Adrenal gland (tissue), 12 donors: Measurements from ENCODE around the gene CPM. TPM values are rescaled to one million over a fixed set of nuclear protein-coding genes. Genes with fewer than 3 reads are reported as not detected.

Source experiments
- DNase-seq, 7 donors: peaks; one replicate each; pipeline ENCODE4 v3.0.0-alpha.2; 2019 to 2020
- H3K27ac ChIP-seq, 5 donors: fragments of 200-600 bp; sonication (generic) in 4 of 5; 1 replicate in 3 of 5; 2 replicates in 2 of 5; pipeline versions ENCODE4 v1.5.1 to v1.8.0; 2016 to 2020; ENCODE audit warnings: mild to moderate bottlenecking in 1 of 5
- H3K27me3 ChIP-seq: fragments of 200-600 bp; 2 replicates; pipeline ENCODE4 v1.8.0; 2021
- H3K36me3 ChIP-seq, 2 donors: fragments of 200-600 bp; replicated peaks in 1 of 2; 1 replicate in 1 of 2; 2 replicates in 1 of 2; pipeline versions ENCODE4 v1.5.1 to v1.8.0; 2018 to 2022
- H3K4me1 ChIP-seq, 2 donors: fragments of 200-600 bp; replicated peaks in 1 of 2; 1 replicate in 1 of 2; 2 replicates in 1 of 2; pipeline versions ENCODE4 v1.5.1 to v1.8.0; 2018 to 2021
- H3K4me3 ChIP-seq, 4 donors: fragments of 200-600 bp; sonication (generic) in 3 of 4; one replicate each; pipeline ENCODE4 v1.5.1; 2016 to 2018
- H3K9me3 ChIP-seq, 3 donors: fragments of 200-600 bp; sonication (generic) in 1 of 3; replicated peaks in 1 of 3; 1 replicate in 2 of 3; 2 replicates in 1 of 3; pipeline versions ENCODE4 v1.5.1 to v1.8.0; 2016 to 2021
- POLR2A ChIP-seq, 2 donors: fragments of 450-650 bp; IDR thresholded peaks; one replicate each; pipeline ENCODE4 v1.6.1; 2017; ENCODE audit warnings: antibody characterized with exemption in 2 of 2, mild to moderate bottlenecking in 2 of 2, moderate library complexity in 1 of 2
- WGBS, 4 donors: extraction: QIAGEN DNeasy Blood & Tissue Kit in 2 of 4; methylation state at CpG; one replicate each; pipeline versions ENCODE4 v1.1.5 to v1.1.7; 2013 to 2017; 5-methylcytosine and 5-hydroxymethylcytosine counted together
- intact Hi-C, 2 donors: fragments of 100-400 bp; cut with DNase I; formaldehyde crosslinking; loops; one replicate each; pipeline versions ENCODE4 v1.14.1 to v1.15.0; 2022 to 2023
- polyA plus RNA-seq, 3 donors: library from polyadenylated mRNA; stranded (reverse); fragments of 200-250 nt in 2 of 3; fragments of 350-450 nt in 1 of 3; fragmentation: Illumina TruSeq in 1 of 3; extraction: RNeasy Lipid Tissue Mini Kit (QIAGEN cat#74804) in 1 of 3; gene quantifications; one replicate each; pipeline ENCODE4 v1.2.3, GENCODE V29; 2013 to 2014
- total RNA-seq, 9 donors: library from RNA; depleted of rRNA in 4 of 9; stranded (reverse); fragments of >200 nt in 4 of 9; fragments of 120-200 nt in 1 of 9; fragmentation: NEBNext Ultra II Directional in 1 of 9; extraction: Animal tissue kit (Norgen Biotek cat#: 25700) in 1 of 9; gene quantifications; one replicate each; pipeline versions ENCODE4 v1.1.0 to v1.2.4, GENCODE V29; 2013 to 2023
- TF ChIP-seq, protein P1 (sequence below), 6 experiments: fragments of 450-650 bp in 4 of 6; fragments of 200-600 bp in 2 of 6; sonication (generic) in 1 of 6; IDR thresholded peaks; 1 replicate in 5 of 6; 2 replicates in 1 of 6; pipeline versions ENCODE4 v1.5.1 to v1.8.0; 2016 to 2021; ENCODE audit warnings: antibody characterized with exemption in 6 of 6, mild to moderate bottlenecking in 2 of 6, moderate library complexity in 1 of 6
- donor health status: healthy with polysubstance abuse.
- donor health status: Bipolar disorder and iron deficiency.
- donor health status: DM: yes; HTN: yes; CAD: no.
- donor health status: DM: no; HTN: no; CAD: no.
- donor health status: DM: no; HTN: no; CAD: no.
- donor health status: DM: yes; HTN: yes; CAD: no.

The CPM gene
- total and polyA plus RNA-seq, 12 donors = 10.8 to 170 (median 53.5) TPM

DNA sequence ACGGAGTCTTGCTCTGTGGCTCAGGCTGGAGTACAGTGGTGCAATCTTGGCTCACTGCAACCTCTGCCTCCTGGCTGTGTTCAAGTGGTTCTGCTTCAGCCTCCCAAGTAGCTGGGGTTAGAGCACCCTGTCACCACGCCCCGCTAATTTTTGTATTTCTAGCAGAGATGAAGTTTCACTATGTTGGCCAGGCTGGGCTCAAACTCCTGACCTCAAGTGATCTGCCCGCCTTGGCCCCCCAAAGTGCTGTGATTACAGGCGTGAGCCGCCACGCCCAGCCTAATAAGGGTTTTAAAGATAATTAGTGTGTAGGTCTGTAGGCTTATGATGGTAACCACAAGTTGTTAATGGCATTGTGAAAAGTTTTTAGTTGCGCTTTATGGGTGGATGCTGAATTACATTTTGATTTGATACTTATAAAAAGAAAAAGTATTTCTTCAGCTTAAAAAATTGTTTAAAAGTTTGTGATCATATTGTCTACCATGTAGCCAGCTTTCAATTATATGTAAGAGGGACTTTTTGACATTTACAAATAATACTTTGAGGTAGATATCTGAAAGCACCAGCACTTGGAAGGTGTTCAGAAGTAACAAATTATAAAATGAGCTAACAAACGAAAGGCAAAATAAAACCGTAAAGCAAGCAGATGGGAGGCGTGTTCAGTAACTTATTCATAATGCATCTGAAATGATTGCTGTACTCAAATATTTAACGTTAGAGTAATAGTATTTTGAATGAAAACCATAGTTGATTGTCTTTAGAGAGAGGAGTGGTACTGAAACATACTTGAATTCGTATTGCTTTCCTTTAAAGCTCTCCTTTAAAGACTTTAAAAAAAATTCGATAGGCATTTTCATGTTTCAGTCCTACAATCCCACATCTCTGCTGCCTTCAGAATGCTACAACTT is 87.9 kb downstream of the CPM start:
- intact Hi-C loops = no loop called here
- no peak for TF ChIP-seq POLR2A (IDR thresholded peaks at IDR 0.05)
- TF ChIP-seq, protein P1, sequence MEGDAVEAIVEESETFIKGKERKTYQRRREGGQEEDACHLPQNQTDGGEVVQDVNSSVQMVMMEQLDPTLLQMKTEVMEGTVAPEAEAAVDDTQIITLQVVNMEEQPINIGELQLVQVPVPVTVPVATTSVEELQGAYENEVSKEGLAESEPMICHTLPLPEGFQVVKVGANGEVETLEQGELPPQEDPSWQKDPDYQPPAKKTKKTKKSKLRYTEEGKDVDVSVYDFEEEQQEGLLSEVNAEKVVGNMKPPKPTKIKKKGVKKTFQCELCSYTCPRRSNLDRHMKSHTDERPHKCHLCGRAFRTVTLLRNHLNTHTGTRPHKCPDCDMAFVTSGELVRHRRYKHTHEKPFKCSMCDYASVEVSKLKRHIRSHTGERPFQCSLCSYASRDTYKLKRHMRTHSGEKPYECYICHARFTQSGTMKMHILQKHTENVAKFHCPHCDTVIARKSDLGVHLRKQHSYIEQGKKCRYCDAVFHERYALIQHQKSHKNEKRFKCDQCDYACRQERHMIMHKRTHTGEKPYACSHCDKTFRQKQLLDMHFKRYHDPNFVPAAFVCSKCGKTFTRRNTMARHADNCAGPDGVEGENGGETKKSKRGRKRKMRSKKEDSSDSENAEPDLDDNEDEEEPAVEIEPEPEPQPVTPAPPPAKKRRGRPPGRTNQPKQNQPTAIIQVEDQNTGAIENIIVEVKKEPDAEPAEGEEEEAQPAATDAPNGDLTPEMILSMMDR (IDR thresholded peaks at IDR 0.05) = no peak
- H3K9me3 ChIP-seq = no peaks in the 10 kb centered on the region
- WGBS, 4 donors = 91 to 94% (median 93%) methylated on average over 14 of the region's 14 CpGs
- no peaks in the 10 kb centered on the region for H3K4me1 ChIP-seq
- no peak overlapping the region for H3K27ac ChIP-seq
- DNase-seq = no peak
- H3K4me3 ChIP-seq = no peak overlapping the region
- H3K27me3 ChIP-seq = no peaks in the 10 kb centered on the region
- H3K36me3 ChIP-seq = peaks cover 0 to 29% of the 10 kb centered on the region in 2 donors

DNA sequence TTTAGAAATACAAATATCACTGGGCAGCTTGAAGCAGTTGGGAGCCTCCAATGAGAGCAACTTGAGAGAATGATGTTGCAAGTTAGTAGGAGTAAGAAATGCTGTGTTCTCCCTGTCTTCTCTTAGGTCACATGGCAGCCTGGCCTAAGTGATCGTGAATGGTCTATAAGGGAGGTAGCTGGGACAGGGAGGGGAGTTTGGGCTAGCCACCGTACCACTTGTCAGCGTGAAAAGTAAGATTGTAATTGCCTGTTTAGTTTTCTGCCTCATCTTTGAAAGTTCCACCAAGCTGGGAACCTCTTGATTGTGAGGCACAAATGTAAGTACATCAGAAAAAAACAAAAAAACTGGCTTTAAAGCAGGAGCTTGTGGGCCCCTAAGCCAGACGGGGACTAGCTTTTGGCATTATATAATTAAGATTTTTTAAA is 88.6 kb downstream of the CPM start:
- H3K4me3 ChIP-seq = no peak overlapping the region
- H3K27ac ChIP-seq = no peak overlapping the region
- 94 to 97% (median 95%) methylated on average over 4 of the region's 4 CpGs for WGBS, 4 donors
- H3K4me1 ChIP-seq = no peaks in the 10 kb centered on the region
- TF ChIP-seq, protein P1 (IDR thresholded peaks at IDR 0.05) = no peak
- TF ChIP-seq POLR2A (IDR thresholded peaks at IDR 0.05) = no peak
- no peaks in the 10 kb centered on the region for H3K9me3 ChIP-seq
- H3K27me3 ChIP-seq = no peaks in the 10 kb centered on the region
- H3K36me3 ChIP-seq = peaks cover 0 to 36% of the 10 kb centered on the region in 2 donors
- intact Hi-C loops = no loop called here
- DNase-seq = no peak

DNA sequence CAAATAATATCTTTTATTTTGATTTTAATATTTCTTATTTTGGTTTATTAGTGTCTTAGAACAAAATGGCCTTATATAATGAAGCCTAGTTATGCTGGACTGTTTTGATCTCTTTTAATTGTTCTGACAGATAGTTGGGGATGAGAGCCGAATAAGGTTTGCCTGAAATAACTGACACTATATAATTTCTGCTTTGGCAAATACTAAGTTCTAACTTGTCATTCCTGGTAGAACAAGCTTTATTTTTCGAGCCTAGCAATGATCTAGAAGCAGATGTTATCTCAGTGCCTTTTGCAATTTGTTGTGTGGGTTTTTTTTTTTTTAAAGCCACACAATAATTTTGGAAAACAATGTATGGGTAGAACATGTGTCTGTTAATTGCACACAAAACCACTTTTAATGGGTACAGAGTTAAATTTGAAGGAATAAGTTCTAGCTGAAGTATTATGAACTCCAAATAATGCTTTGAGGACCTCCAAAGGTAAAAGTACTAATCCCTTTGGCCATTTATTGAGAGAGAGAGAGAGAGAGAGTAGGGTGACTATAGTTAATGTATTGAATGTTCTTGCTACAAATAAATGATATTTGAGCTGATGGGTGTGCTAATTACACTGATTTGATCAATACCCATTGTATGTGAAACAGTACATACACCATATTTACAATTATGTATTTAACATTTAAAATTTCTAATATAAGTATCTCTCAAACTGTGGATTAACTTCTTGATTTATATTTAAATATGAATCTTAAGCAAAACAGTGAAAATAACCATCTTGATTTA is 90.0 kb downstream of the CPM start:
- Histone ChIP-seq H3K4me3 (no peak overlapping the region), H3K9me3 (no peaks in the 10 kb centered on the region), H3K27ac (no peak overlapping the region), H3K27me3 (no peaks in the 10 kb centered on the region), H3K4me1 (no peaks in the 10 kb centered on the region), H3K36me3 (peaks cover 0 to 48% of the 10 kb centered on the region in 2 donors)
- TF ChIP-seq, protein P1 (IDR thresholded peaks at IDR 0.05) = no peak
- TF ChIP-seq POLR2A (IDR thresholded peaks at IDR 0.05) = no peak
- no peak for DNase-seq
- intact Hi-C loops = no loop called here
- WGBS, 4 donors = 66 to 76% (median 70%) methylated on average over 2 of the region's 2 CpGs

DNA sequence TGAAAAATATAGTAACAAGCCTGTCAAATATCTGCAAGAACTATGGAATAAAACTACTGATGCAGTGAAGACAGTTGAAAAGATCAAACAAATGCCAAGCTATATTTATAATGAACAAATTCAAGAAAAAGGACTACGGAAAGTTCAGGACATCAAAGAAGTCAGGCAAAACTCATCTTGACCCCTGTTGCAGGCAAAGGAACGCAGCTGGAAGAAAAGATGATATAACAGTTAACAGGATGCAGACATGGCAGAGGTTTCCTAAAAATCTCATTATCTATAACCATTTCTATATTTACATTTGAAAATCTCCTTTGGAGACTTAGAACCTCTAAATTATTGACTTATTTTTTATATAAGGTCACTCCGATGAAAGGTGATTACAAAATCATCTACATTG is 90.8 kb downstream of the CPM start:
- Histone ChIP-seq H3K27me3 (no peaks in the 10 kb centered on the region), H3K27ac (no peak overlapping the region), H3K36me3 (peaks cover 0 to 57% of the 10 kb centered on the region in 2 donors), H3K4me1 (no peaks in the 10 kb centered on the region), H3K9me3 (no peaks in the 10 kb centered on the region), H3K4me3 (no peak overlapping the region)
- no peak for TF ChIP-seq POLR2A (IDR thresholded peaks at IDR 0.05)
- TF ChIP-seq, protein P1 (IDR thresholded peaks at IDR 0.05) = no peak
- 94 to 95% (median 94%) methylated on average over 3 of the region's 3 CpGs for WGBS, 4 donors
- intact Hi-C loops = no loop called here
- no peak for DNase-seq
